Measurements from ENCODE around the gene RNF123.

The RNF123 gene

GRCh38 chr3:49721596-49721895 lies 32.2 kb downstream of the RNF123 start:
- DNase-seq (ENCODE audit: low read depth), result no peak
- H3K4me3 ChIP-seq (ENCODE audit: low read length), result no peak overlapping the region
- no peak for TF ChIP-seq CTCF (conservative IDR thresholded peaks at IDR 0.05; ENCODE audit: low read depth, low read length)

DNA sequence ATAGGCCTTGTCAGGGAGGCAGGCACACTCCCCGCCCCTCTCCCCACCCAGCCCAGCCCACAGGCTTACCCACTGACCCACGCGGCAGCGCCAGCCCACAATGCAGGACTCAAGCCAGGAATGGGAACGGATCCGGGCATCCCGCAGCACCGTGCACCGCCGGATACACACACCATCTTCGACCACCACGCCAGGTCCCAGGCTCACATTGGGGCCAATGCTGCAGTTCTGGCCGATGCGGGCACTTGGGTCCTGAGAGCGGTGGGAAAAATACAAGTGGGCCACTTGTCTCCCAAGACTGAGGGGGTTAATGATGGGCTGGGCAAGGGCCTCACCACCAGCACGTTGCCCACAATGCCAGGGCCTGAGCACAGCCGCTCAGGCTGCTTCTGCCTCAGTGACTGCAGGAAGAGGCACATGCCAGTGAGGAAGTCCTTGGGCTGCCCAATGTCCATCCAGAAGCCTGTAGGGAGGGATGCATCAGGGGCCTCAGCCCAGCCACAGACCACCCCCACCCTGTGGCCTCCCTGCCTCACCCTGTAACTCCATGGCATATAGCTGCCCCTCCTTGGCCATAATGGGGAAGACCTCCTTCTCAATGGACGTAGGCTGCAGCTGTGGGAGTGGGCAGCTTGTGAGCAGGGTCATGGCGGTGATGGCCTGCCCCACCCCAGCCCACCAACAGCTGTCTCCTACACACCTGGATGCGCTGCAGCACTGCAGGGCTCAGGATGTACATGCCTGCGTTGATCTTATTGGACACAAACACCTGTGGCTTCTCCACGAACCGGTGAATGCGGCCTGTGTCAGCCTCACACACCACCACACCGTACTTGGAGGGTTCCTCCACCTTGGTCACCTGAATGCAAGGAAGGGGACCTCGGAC lies 32.8 kb downstream of the RNF123 start:
- no peak for TF ChIP-seq CTCF (conservative IDR thresholded peaks at IDR 0.05; ENCODE audit: low read depth, low read length)
- DNase-seq (ENCODE audit: low read depth), result no peak
- H3K4me3 ChIP-seq (ENCODE audit: low read length), result no peak overlapping the region

GRCh38 chr3:49722896-49723295 lies 33.5 kb downstream of the RNF123 start:
- peak overlapping the region; percentile 98 for H3K4me3 ChIP-seq (ENCODE audit: low read length)
- DNase-seq (ENCODE audit: low read depth), result no peak
- no peak for TF ChIP-seq CTCF (conservative IDR thresholded peaks at IDR 0.05; ENCODE audit: low read depth, low read length)

GRCh38 chr3:49723296-49723627 lies 33.9 kb downstream of the RNF123 start:
- TF ChIP-seq CTCF (conservative IDR thresholded peaks at IDR 0.05; ENCODE audit: low read depth, low read length), result no peak
- no peak for DNase-seq (ENCODE audit: low read depth)
- peak overlapping the region; percentile 98 for H3K4me3 ChIP-seq (ENCODE audit: low read length)

DNA sequence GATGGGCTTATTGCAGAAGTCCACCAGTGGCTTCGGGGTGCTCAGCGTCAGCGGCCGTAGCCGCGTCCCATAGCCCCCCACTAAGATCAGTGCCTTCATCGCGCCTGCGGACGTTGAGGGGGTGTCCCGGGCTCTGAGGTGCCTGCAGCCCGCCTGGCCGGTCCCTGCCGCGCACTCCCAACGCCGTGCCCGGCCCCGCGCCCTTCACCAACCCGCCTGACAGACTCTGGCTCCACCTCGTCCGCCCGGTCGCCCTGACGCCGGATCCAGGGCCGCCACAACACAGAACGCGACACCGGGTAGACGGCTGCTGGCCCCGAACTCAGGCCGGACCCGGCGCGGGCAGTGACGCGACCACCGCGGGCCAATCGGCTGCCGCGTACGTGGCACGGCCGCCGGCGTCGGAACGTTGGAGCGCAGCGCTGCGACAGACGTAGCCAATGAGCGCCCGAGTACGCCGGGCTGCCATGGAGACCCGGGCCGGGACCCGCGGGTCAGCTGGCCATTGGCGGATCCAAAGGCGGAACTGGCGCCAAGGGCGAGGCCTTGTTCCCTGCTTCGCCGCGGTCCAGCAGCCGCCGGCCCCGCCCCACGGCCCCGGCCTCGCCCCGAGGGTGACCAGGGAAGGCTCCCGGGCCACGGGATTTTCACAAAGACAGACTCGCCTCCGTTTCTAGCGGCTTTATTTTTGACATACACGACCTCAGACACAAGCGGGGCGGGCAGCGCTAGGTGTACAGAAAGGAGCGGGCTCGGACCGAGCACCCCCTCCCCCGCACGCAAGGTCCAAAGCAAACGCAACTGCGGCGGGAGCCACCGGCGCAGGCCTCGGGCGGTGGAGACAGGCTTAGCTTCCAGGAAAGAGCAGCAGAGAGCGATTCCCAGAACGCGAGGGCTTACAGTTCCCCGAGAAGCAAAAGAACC lies 34.5 kb downstream of the RNF123 start, which contains the start of gene GMPPB:
GMPPB (minus strand) TSS at position 324 of the 924 bp plus-strand sequence; CDS start at position 99, 225 bp downstream.
- TF ChIP-seq CTCF (conservative IDR thresholded peaks at IDR 0.05; ENCODE audit: low read depth, low read length), result no peak
- DNase-seq (ENCODE audit: low read depth), result peak; percentile 88
- peak within 1 kb of the TSS; percentile 98 for H3K4me3 ChIP-seq (ENCODE audit: low read length)

- no peak for TF ChIP-seq CTCF (conservative IDR thresholded peaks at IDR 0.05; ENCODE audit: low read depth, low read length)
- peak overlapping the region; percentile 62 for H3K4me3 ChIP-seq (ENCODE audit: low read length)
- DNase-seq (ENCODE audit: low read depth), result no peak
Observed at GRCh38 chr3:49724586-49724985, 35.2 kb downstream of the RNF123 start.
